ENCODE data around the gene NOXO1.

DNA sequence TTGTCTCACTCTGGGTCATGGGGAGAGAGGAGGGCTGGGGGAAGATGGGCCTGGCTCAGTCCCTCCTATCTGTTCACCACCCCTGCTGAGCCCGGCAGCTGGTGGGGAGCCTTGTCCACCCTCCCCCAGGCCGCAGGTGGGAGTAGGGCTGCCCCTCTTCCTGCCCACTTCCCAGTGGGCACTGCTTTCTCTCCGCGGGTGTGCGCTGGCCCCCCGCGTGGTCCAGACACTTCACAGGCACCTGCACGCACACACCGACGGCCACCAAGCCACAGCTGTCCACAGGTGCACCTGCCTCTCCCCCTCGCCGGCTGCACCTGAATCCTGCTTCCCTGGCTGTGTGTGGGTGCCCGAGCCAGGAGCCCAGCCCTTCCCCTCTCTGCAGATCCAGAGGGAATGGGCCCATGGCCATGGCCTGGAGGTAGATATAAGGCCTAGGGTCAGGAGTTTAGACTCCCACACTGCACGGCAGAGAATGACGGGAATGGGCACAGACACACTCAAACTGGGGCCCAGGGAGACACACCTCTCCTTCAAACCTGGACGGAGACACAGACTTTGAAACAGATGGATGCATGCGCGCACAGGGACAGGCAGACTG, 47.5 kb upstream of the NOXO1 start:
- TF ChIP-seq JUND (IDR thresholded peaks at IDR 0.05; ENCODE audit: low read depth, low read length), result no peak
- no peak for TF ChIP-seq RFX5 (IDR thresholded peaks at IDR 0.05; ENCODE audit: low read depth, low read length)
- no peak for TF ChIP-seq CREB1 (IDR thresholded peaks at IDR 0.05; ENCODE audit: low read depth)
- no peak for TF ChIP-seq NFIC (IDR thresholded peaks at IDR 0.05; ENCODE audit: low read depth, low read length)
- TF ChIP-seq, protein P1, sequence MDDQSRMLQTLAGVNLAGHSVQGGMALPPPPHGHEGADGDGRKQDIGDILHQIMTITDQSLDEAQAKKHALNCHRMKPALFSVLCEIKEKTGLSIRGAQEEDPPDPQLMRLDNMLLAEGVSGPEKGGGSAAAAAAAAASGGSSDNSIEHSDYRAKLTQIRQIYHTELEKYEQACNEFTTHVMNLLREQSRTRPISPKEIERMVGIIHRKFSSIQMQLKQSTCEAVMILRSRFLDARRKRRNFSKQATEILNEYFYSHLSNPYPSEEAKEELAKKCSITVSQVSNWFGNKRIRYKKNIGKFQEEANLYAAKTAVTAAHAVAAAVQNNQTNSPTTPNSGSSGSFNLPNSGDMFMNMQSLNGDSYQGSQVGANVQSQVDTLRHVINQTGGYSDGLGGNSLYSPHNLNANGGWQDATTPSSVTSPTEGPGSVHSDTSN (IDR thresholded peaks at IDR 0.05; ENCODE audit: insufficient replicate concordance, low read depth, low read length), result no peak
- no peak for TF ChIP-seq TCF7 (IDR thresholded peaks at IDR 0.05; ENCODE audit: borderline replicate concordance)
- TF ChIP-seq NBN (IDR thresholded peaks at IDR 0.05), result no peak
- TF ChIP-seq, protein P2, sequence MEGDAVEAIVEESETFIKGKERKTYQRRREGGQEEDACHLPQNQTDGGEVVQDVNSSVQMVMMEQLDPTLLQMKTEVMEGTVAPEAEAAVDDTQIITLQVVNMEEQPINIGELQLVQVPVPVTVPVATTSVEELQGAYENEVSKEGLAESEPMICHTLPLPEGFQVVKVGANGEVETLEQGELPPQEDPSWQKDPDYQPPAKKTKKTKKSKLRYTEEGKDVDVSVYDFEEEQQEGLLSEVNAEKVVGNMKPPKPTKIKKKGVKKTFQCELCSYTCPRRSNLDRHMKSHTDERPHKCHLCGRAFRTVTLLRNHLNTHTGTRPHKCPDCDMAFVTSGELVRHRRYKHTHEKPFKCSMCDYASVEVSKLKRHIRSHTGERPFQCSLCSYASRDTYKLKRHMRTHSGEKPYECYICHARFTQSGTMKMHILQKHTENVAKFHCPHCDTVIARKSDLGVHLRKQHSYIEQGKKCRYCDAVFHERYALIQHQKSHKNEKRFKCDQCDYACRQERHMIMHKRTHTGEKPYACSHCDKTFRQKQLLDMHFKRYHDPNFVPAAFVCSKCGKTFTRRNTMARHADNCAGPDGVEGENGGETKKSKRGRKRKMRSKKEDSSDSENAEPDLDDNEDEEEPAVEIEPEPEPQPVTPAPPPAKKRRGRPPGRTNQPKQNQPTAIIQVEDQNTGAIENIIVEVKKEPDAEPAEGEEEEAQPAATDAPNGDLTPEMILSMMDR (IDR thresholded peaks at IDR 0.05 in 2 of 3, conservative IDR thresholded peaks at IDR 0.05 in 1 of 3; ENCODE audit: control insufficient read depth in 2 of 3, extremely low read depth in 1 of 3, insufficient read depth in 1 of 3, low read depth in 3 of 3, low read length in 3 of 3), result no peak
- TF ChIP-seq STAT3 (IDR thresholded peaks at IDR 0.05; ENCODE audit: low read depth, low read length), result no peak
- no peak for TF ChIP-seq POLR2A (IDR thresholded peaks at IDR 0.05; ENCODE audit: low read depth, low read length)
- no peak for TF ChIP-seq POLR2AphosphoS5 (IDR thresholded peaks at IDR 0.05; ENCODE audit: low read length)
- TF ChIP-seq CHD1 (IDR thresholded peaks at IDR 0.05; ENCODE audit: low read depth, low read length), result no peak
- TF ChIP-seq STAT1 (conservative IDR thresholded peaks at IDR 0.05), result no peak
- no peak for TF ChIP-seq HDAC2 (IDR thresholded peaks at IDR 0.05)

Measured in GM12878 (cell line).